ENCODE measurements around the gene DAPK2. TPM values are rescaled to one million over a fixed set of nuclear protein-coding genes. Genes with fewer than 3 reads are reported as not detected.
A peak's percentile ranks its signal among the peaks of the same experiment; 100 is the strongest.

The DAPK2 gene
- total and polyA plus RNA-seq, 2 of the 4 experiments (the other 2 are of a cell fraction) = 0.34 to 0.36 TPM

- Histone ChIP-seq H2BK20ac (ENCODE audit: low read depth, low read length) (no peak overlapping the region), H3K23ac (ENCODE audit: low read depth, low read length) (no peak overlapping the region), H4K8ac (ENCODE audit: low read depth in 2 of 2, low read length in 2 of 2) (no peak overlapping the region), H2AK9ac (replicated peaks; ENCODE audit: low read depth, low read length, poor library complexity) (no peak overlapping the region), H3K18ac (ENCODE audit: low read depth, low read length) (peak overlapping the region; percentile 13; the same call in 1 of the 2 replicates), H3K27me3 (ENCODE audit: control insufficient read depth, insufficient read depth, low read length) (peaks cover 6% of the 10 kb centered on the region; the same call in 1 of the 2 replicates), H2BK5ac (ENCODE audit: low read depth, low read length, poor library complexity, severe bottlenecking) (no peak overlapping the region), H3K36me3 (ENCODE audit: control insufficient read depth, insufficient read depth, low read length) (no peaks in the 10 kb centered on the region), H3K9me1 (ENCODE audit: insufficient read depth, low read length) (no peaks in the 10 kb centered on the region), H2BK120ac (ENCODE audit: low read depth, low read length) (no peak overlapping the region), H3K9ac (ENCODE audit: low read depth, low read length) (no peak overlapping the region), H3K14ac (replicated peaks; ENCODE audit: low read depth, low read length) (no peak overlapping the region), H3K79me1 (ENCODE audit: low read depth in 1 of 2, low read length in 2 of 2) (no peaks in the 10 kb centered on the region), H3K4me3 (ENCODE audit: insufficient read depth, low read depth, low read length) (no peak overlapping the region), H3K4me1 (ENCODE audit: control insufficient read depth, insufficient read depth, low read length) (peaks cover 10% of the 10 kb centered on the region), H3K27ac (ENCODE audit: insufficient read depth, low read length) (no peak overlapping the region), H4K5ac (ENCODE audit: low read depth, low read length) (no peak overlapping the region; the same call in 1 of the 2 replicates), H2BK15ac (ENCODE audit: low read depth, low read length) (no peak overlapping the region; the same call in 2 of the 3 replicates), H2AK5ac (ENCODE audit: low read depth, low read length) (no peak overlapping the region), H2AFZ (replicated peaks; ENCODE audit: low read length, poor library complexity) (no peak overlapping the region), H4K91ac (ENCODE audit: insufficient read depth, low read depth, low read length) (no peak overlapping the region), H3K4me2 (ENCODE audit: low read depth, low read length) (no peak overlapping the region), H3K4ac (ENCODE audit: low read depth, low read length) (no peak overlapping the region), H4K20me1 (ENCODE audit: insufficient read depth, low read length) (no peaks in the 10 kb centered on the region), H3K9me3 (ENCODE audit: control insufficient read depth, insufficient read depth, low read length) (no peaks in the 10 kb centered on the region), H3K56ac (ENCODE audit: extremely low read depth, insufficient read depth, low read length) (no peak overlapping the region)
- DNase-seq = no peak
- no CpG with 5 or more reads among the region's 2 CpGs for WGBS, 2 experiments (ENCODE audit: extremely low coverage in 2 of 2, insufficient read length in 1 of 2)
- intact Hi-C loops (cut with micrococcal nuclease) (no loop called here), dilution Hi-C loops (cut with HindIII; ENCODE audit: low sequenced_read_pairs, unreplicated experiment) (no loop called here), in situ Hi-C loops (cut with MboI; ENCODE audit: low sequenced_read_pairs) (no loop called here)
- BruUV-seq (replicated peaks) = no TSS peak
- 0 out of 2 replicates have a peak, but pooled peaks have one; percentile 22 for ATAC-seq (ENCODE audit: low read depth)
- TF ChIP-seq USF2 (IDR thresholded peaks at IDR 0.05; ENCODE audit: low read depth, low read length) = no peak
- TF ChIP-seq MAFK (IDR thresholded peaks at IDR 0.05; ENCODE audit: low read depth, low read length) = no peak
- TF ChIP-seq CEBPB (IDR thresholded peaks at IDR 0.05; ENCODE audit: low read depth, low read length) = no peak
- no peak for TF ChIP-seq MAZ (IDR thresholded peaks at IDR 0.05; ENCODE audit: borderline replicate concordance, low read depth, low read length)
- no peak for TF ChIP-seq RAD21 (IDR thresholded peaks at IDR 0.05; ENCODE audit: low read length)
- no peak for TF ChIP-seq ELK1 (IDR thresholded peaks at IDR 0.05; ENCODE audit: borderline replicate concordance, low read depth, low read length)
- no peak for TF ChIP-seq RCOR1 (IDR thresholded peaks at IDR 0.05; ENCODE audit: insufficient replicate concordance, low read length)
- TF ChIP-seq FOS (IDR thresholded peaks at IDR 0.05; ENCODE audit: low read depth, low read length) = no peak
- no peak for TF ChIP-seq CHD1 (IDR thresholded peaks at IDR 0.05; ENCODE audit: low read depth, low read length)
- no peak for TF ChIP-seq BHLHE40 (IDR thresholded peaks at IDR 0.05; ENCODE audit: low read depth, low read length)
- no peak for TF ChIP-seq CTCF (conservative IDR thresholded peaks at IDR 0.05; ENCODE audit: low read depth, low read length)
- TF ChIP-seq RFX5 (IDR thresholded peaks at IDR 0.05; ENCODE audit: low read depth, low read length) = no peak
- TF ChIP-seq SMC3 (IDR thresholded peaks at IDR 0.05; ENCODE audit: low read depth, low read length) = no peak
- TF ChIP-seq NFE2L2 (IDR thresholded peaks at IDR 0.05; ENCODE audit: low read depth, low read length) = no peak
- POLR2A ChIA-PET (ENCODE audit: unreplicated experiment) = no interaction called here
- CTCF ChIA-PET = interaction anchor here (1.2 kb wide), 1 partner anchor 75 kb away, joined by 3 read pairs; the partner anchor contains the start of gene DAPK2
Observed at GRCh38 chr15:63971427-63971805, 74.9 kb downstream of the DAPK2 start.
